Measurements from ENCODE around the gene RXRB.

DNA sequence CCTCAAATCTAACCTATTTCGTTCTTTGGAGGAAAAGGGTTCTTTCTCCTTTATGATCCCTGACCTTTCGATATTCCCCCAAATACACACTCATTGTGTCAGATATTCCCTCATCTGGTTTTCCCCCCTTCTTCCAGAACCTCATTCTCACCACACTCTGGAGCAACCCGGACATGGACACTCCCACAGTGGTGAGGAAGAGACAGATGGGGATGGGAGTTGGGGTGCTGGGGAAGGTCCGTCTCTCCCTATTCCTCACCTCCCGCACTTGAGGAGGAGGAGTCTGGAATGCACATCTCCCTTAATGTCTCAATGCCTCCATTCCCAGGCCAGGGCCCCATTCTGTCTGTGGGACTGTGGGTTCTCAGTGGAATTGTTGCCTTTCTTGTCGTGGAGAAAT is 1.5 kb upstream of the RXRB start:
- TF ChIP-seq POLR2A (IDR thresholded peaks at IDR 0.05; ENCODE audit: low read length): no peak
- no peak for TF ChIP-seq GATA1 (IDR thresholded peaks at IDR 0.05; ENCODE audit: low read depth, low read length)
